HG03378 (cell line): ENCODE results near the gene ERBB4.

Experiments
- ATAC-seq: cut with Tn5 transposase; IDR thresholded peaks from one replicate; pipeline ENCODE4 v1.9.1; 2021; ENCODE audit warnings: mild to moderate bottlenecking, moderate library complexity; ENCODE audit not compliant: unreplicated experiment

Gene ERBB4

GRCh38 chr2:212538305-212539071 lies at the start of gene ERBB4:
ERBB4 (minus strand) TSS chr2:212538802; CDS start chr2:212538530, 272 bp downstream.
- no peak for ATAC-seq

GRCh38 chr2:212580117-212580516 lies 41.5 kb upstream of the ERBB4 start:
- ATAC-seq = no peak

DNA sequence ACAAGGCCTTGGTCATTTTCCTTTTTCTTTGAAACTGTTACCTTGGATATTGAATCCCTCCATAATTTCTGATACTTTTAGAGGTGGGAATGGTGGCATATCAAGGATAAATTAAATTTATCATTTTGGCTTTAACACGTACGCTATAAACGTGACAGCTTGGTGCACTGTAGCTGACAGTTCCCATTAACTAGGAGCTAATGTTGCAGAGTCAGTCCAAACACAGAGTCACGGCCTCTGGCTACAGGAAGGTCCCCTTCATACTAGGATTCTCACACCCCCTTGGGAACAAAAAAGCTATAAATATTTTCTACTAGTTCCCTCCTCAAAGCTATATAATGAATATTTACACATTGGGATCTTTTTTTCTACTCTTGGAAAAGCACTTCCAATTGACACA lies 17.7 kb upstream of the ERBB4 start:
- ATAC-seq = no peak

- ATAC-seq = no peak
Observed at GRCh38 chr2:212554233-212554632, 15.6 kb upstream of the ERBB4 start.

- ATAC-seq = no peak
Observed at GRCh38 chr2:212549941-212550340, 11.3 kb upstream of the ERBB4 start.

DNA sequence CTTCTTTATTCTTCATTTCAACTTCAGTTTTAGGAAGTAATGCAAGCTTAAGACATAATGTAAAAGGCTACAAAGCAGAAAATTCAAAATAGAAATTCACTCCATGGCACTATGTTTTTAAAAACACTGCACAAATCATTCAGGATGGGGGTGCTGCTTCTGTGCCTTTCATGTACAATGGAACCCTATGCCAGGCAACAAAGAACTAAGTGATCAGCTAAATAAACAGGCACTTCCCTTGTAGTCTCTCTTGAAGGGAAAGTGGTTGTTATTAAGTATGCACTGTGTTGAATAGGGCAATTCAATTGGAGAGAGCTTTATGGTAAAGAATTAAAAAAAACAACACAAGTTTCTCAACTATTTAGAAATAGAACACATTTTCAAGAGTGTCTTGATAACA lies 10.9 kb upstream of the ERBB4 start:
- ATAC-seq = no peak

GRCh38 chr2:212548455-212548819 lies 9.8 kb upstream of the ERBB4 start:
- no peak for ATAC-seq

- ATAC-seq = no peak
Observed at GRCh38 chr2:212547716-212548454, 9.3 kb upstream of the ERBB4 start.

DNA sequence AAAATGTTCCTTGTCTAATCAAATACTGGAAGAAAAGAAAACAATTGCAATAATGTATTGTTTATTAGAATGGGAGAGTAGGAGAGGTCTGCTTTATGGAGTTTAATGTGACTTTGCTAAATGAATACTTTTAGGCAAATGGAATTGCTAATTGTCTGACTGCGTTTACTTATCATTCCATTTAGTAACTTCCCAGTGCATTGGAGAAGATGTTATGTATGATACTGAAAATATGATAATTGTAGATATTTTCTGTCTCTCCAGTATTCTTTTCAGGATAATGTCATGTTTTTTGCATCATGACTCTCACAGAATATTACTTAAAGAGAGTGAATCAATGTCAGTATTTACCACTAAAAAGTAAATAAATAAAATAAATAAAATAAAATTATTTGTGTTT lies 8.1 kb upstream of the ERBB4 start:
- ATAC-seq = no peak

DNA sequence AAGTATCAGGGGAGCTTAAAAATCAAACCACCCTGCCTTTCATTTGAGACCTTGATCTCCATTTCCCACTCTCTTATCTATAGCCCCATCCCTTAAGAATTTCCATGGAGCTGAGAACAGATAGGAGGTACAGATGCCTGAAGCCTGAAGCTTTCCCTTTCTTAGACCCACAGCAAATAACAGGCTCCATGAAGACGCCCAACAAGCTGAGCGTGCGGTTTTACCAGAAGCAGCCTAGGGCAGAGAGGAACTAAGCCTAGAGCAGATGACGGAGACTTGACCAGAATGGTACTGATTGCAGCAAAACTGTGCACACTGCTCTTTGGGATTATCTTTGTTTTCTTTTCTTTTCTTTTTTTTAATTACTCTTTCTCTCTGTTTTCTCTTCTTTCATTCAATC lies 1.7 kb upstream of the ERBB4 start:
- ATAC-seq = no peak

- no peak for ATAC-seq
Observed at GRCh38 chr2:212539072-212539880, 674 bp upstream of the ERBB4 start.

DNA sequence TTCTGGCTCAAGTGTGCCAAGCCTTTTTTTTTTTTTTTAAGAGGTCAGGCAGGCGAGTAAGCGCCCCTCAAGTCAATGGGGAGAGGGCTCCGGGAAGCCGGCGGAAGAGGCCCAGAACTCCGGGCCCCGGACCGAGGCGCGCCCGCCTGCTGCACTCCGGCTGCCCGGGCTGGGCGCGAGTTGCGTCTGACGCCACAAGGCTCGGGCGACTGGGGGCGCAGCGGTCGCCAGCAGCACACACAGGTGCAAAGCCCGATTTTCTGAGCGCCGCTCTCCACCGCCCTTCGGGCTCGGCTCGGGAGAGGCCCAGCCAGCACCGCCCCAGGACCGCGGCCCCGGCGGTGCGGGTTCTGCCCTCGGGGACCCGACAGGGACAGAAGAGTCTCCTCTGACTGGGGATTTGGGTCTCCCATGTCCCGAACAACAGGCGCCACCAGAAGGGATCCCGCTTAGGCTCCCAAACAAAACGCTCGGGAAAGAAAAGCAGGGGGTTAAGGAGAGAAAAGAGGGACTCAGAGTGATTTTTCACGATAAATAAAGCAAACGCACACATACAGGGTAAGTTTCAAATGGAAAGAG lies 787 bp downstream of the ERBB4 start:
- no peak for ATAC-seq

- no peak for ATAC-seq
Observed at GRCh38 chr2:212536817-212537725, 1.5 kb downstream of the ERBB4 start.

DNA sequence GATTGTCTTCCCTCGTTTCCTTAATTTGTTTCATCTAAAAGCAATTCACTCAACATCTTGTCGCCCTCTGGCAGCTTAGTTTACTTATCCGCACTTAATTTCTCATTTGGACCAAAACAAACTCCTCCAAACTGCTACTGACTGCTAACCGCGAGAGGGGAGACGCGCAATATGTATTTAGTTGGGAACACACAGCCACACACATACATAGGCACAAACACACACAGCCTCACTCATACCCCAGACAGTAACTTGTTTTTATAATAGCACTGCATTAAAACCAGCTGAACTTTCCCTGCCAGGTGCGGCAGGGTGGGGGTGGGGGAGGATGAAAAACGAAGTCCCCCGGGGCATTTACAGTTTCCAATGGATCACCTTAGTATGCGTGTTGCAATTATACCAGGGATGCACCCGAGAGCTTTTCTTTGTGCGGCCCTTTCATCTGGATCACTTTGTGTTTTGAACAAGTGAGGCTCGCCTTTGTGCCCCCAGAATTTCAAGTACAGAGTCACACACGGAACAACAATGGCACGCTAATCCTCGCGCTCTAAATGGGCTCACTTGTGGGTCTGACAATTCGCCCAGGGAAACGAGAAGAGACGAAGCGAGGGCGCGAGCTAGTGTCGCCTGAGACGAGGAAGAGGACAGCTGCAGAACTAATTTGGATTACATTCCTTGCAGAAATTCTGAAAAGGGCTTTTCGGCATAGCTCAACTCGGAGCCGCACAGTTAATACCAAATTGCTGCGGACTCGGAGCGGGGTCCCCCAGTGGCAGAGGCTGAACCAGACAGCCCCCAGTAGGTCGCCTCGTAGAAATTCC lies 2.4 kb downstream of the ERBB4 start:
- no peak for ATAC-seq

DNA sequence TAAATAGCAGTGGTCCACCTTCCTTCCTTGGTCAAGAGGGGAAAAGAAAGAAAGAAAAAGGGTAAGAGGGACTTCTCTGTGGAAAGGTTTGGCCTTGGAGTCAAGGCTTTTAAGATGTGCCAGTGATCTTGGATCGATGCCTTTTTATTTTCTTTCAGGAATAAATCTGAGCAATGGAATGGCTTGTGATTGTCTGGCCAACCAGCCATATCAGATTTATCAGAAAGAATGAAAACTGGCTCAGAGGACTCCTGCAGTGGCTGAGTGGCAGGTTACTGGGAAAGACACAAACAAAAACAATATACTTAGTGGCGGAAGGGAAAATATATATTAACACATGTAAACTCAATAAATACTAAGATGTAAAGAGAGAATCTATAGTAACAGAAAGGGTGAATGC lies 4.3 kb downstream of the ERBB4 start:
- no peak for ATAC-seq

GRCh38 chr2:212532585-212532984 lies 6.0 kb downstream of the ERBB4 start:
- ATAC-seq = no peak

DNA sequence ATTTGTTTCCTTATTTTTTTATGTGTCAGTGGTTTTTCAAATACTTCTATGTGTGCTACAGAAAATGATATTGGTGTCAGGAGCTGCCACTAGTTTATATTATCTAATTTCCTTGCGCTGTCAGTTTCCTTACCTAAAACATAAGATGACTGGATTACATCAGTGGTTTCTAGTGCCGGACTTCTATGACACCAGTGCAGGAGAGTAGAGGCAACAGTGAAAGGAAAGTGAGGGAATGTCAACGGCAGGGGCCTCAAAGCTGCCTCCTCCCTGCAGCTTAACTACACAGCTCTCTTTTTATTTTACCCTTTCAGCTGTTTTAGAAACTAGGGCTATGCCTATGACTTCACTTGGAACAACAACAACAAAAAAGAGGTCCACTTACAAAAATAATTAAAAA lies 6.5 kb downstream of the ERBB4 start:
- ATAC-seq = no peak

GRCh38 chr2:212531499-212531898 lies 7.1 kb downstream of the ERBB4 start:
- no peak for ATAC-seq

DNA sequence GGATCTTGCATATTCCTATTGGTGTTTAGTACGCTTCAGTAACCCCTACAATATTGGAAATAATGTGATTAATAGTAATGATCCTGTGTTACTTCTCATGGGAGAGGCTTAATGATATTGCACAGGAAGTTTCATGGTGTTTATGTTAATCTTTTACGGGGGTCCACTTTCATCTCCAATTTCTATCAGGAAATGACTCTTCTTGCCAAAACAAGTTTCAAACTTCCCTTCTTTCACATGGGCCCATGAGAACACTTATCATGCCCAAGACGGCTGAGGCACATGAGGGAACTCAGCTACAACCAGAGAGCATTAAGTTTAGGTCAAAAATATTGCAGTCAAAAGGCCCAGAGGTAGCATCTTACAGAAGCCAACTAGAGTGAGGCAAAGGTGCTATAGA lies 7.6 kb downstream of the ERBB4 start:
- ATAC-seq = no peak
